A172 (cell line): Measurements from ENCODE around the gene LARGE1. TPM values are rescaled to one million over a fixed set of nuclear protein-coding genes. Genes with fewer than 3 reads are reported as not detected.
A peak's percentile ranks its signal among the peaks of the same experiment; 100 is the strongest.

ENCODE experiments used
- DNase-seq: peaks from one replicate; pipeline ENCODE4 v3.0.0-alpha.2; 2015; ENCODE audit warnings: low spot score
- total RNA-seq: library from RNA; depleted of rRNA; stranded (reverse); fragments of >200 nt; shearing (Covaris generic); gene quantifications from 2 replicates; pipeline ENCODE4 v1.2.3, GENCODE V29; 2014

LARGE1 gene
- total RNA-seq, 1 experiment from 2014 or later: 4.9 TPM

- no peak for DNase-seq
These were observed 493.8 kb downstream of the LARGE1 start for GRCh38 chr22:33426451-33426850.

GRCh38 chr22:33421859-33422258 lies 498.4 kb downstream of the LARGE1 start:
- no peak for DNase-seq

- no peak for DNase-seq
These were observed 501.8 kb downstream of the LARGE1 start for GRCh38 chr22:33418484-33418883.

GRCh38 chr22:33415401-33415800 lies 504.9 kb downstream of the LARGE1 start:
- DNase-seq: no peak

GRCh38 chr22:33409079-33409478 lies 511.2 kb downstream of the LARGE1 start:
- no peak for DNase-seq

- no peak for DNase-seq
These were observed 515.1 kb downstream of the LARGE1 start for GRCh38 chr22:33405194-33405593.

GRCh38 chr22:33404723-33405122 lies 515.6 kb downstream of the LARGE1 start:
- DNase-seq: no peak

- no peak for DNase-seq
These were observed 518.0 kb downstream of the LARGE1 start for GRCh38 chr22:33402325-33402724.

- DNase-seq: peak; percentile 19
These were observed 519.0 kb downstream of the LARGE1 start for GRCh38 chr22:33401291-33401690.

GRCh38 chr22:33400891-33401290 lies 519.4 kb downstream of the LARGE1 start:
- DNase-seq: no peak

GRCh38 chr22:33400061-33400840 lies 520.0 kb downstream of the LARGE1 start:
- DNase-seq: no peak

- DNase-seq: no peak
These were observed 522.8 kb downstream of the LARGE1 start for GRCh38 chr22:33397381-33397907.

GRCh38 chr22:33393432-33393831 lies 526.8 kb downstream of the LARGE1 start:
- no peak for DNase-seq

- no peak for DNase-seq
These were observed 529.0 kb downstream of the LARGE1 start for GRCh38 chr22:33391298-33391697.

- no peak for DNase-seq
These were observed 530.3 kb downstream of the LARGE1 start for GRCh38 chr22:33389936-33390335.

GRCh38 chr22:33386270-33386669 lies 534.0 kb downstream of the LARGE1 start:
- DNase-seq: no peak

- no peak for DNase-seq
These were observed 534.7 kb downstream of the LARGE1 start for GRCh38 chr22:33385611-33386010.

- DNase-seq: no peak
These were observed 537.8 kb downstream of the LARGE1 start for GRCh38 chr22:33382436-33382835.

GRCh38 chr22:33381531-33382406 lies 538.5 kb downstream of the LARGE1 start:
- no peak for DNase-seq

GRCh38 chr22:33380789-33381530 lies 539.3 kb downstream of the LARGE1 start:
- DNase-seq: peak; percentile 69

GRCh38 chr22:33379836-33380235 lies 540.4 kb downstream of the LARGE1 start:
- DNase-seq: no peak

- DNase-seq: no peak
These were observed 547.4 kb downstream of the LARGE1 start for GRCh38 chr22:33372875-33373274.
